GM18867 (cell line): ENCODE measurements around the gene TUBA3C.

ENCODE experiments used
- ATAC-seq: cut with Tn5 transposase; IDR thresholded peaks from one replicate; pipeline ENCODE4 v1.9.1; 2021; ENCODE audit warnings: mild to moderate bottlenecking, moderate library complexity; ENCODE audit not compliant: unreplicated experiment

Gene TUBA3C

DNA sequence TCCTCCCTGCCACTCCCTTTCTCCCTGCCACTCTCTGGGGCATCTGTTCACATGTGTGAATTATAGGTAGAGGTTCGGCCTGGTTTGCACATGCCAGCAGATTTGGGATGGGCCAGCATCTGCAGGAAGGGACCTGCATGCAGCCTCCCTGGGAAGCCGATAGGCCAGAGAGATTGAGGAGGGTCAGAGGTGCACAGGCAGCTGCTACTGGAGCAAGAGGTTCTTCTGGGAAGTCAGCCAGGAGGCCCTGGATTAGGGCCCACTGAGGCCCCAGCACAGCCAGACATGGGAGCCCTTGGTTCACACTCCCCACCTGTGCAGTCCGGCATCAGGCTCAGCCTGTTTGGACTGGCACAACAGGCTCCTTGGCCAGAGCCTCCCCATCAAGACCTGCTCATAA is 12.1 kb downstream of the TUBA3C start:
- ATAC-seq = no peak

DNA sequence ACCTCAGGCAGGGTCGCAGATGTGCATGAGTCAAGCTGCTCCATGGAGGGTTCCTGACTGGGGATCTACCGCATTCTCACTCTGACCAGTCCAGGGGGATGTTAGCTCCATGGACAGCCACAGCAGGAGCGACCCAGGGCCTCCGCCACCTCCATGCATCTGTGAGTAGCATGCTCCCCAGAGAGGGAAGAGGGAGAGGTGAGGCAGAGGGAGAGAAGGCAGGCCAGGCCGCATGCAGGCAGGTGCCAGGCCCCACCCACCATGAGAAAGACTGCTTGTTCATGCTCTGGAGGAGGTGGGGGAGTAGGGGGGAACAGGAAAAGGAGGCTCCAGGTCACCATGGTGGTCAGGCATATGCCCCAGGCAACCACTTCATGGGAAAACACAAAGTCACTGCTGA is 20.3 kb downstream of the TUBA3C start:
- ATAC-seq = no peak

DNA sequence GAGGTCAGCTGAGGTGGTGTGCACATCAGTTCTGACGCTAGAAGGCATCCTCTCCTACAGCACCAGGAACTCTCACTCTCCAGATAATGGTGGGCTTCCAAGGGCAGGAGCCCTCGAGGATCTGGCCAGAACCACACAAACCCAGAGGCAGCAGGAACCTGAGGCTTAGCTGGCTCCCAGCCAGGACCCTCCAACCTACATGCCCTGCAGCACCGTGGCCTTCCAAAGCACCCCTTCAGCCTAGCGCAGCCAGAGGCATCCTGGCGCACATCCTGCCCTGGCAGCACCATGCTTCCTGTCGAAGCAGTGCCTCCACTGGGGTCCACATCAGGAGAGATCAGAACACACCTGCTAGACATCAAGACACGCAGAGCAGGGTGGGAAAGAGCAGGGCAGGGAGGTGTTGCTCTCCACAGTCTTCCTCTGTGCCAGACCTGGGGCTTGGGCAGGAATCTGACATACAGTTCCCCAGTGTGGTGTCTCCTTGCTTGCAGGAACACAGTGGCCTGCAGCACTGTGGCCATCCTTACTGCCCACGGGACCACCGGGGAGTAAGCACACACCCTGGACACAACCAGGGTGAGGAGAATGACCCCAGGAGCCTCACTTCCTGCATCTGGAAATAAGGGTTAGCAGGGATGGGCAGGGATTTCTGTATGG is 21.7 kb downstream of the TUBA3C start:
- no peak for ATAC-seq

DNA sequence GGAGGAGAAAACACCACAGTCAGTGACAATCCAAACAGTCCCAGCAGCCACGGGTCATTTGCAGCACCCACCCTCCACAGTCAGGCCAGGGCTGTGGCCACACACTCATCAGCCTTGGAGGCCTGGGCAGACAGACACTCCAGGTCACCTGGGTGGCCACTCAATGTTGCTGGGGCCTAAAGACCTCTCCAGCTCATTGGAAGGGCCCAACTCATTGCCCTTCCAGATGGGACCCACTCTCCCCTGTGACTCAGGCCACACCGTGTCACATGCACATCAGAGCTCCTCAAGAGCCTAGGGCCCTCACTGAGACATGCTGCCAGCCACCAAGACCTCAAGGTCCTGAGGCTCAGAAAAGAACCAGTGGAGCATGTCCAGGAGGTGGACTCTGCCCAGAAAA is 22.4 kb downstream of the TUBA3C start:
- no peak for ATAC-seq

DNA sequence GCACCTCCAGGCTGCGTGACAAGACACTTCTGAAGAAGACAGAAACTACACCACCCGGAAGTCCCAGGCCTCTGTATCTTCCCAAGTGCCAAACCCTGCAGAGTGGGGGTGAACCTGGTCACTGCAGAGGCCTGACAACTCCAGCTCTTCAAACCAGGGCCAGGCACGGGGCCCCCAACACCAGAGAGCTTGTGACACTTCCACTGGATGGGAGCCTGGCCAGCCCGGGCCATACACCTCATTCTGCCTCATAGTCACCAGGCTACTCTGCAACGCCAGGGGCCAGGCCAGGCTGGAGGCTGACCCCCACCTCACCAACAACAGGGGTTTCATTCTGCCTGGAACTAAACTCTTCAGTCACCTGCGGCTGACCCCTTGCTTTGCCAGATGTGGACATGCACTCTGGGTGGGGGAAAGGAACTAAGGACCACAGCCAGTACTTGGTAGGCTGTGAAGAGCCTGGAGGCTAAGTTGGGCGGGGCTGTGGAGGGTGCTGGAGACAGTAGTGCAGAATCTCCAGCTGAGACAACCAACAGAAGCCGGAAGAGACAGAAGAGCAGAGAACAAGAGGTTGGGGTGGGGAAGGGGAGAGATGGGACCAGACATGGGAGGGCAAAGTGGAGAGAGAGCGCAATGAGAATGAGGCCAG is 23.0 kb downstream of the TUBA3C start:
- no peak for ATAC-seq

DNA sequence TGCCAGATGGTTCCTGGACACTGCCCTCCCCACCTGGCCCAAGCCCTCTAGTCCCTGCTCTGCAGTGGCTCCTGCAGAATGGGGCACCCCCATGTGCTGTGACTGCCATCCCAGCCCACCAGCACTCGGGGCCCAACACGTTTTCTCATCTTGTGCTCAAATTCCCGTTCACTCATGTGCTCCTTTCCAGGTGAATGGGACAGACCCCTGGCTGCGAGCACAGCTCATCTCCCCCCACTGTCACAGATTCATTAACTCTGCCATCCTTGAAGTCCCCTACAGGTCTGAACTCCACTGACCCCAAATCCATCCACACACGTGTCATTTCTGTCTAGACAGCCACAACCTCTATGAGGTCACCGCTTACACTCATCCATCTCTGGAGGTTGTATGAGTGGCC is 23.6 kb downstream of the TUBA3C start:
- ATAC-seq = no peak

DNA sequence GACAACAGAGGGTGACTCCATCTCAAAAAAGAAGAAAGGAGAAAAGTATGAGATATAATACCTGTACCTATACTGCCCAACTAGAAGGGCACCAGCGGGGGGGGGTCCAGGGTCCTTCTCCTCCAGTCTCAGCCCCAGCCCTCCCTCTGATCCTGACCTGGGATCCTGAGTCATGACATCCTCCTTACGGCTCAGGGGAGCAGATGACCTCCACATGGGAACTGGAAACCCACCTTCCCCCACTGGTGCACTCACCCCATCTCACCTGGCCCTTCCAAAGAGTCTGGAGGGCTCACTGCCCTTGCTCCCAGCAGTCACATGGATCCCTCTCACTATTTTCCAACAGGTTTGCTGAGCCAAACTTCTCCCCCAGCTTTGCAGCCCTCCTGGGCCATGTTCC is 24.2 kb downstream of the TUBA3C start:
- ATAC-seq = no peak

DNA sequence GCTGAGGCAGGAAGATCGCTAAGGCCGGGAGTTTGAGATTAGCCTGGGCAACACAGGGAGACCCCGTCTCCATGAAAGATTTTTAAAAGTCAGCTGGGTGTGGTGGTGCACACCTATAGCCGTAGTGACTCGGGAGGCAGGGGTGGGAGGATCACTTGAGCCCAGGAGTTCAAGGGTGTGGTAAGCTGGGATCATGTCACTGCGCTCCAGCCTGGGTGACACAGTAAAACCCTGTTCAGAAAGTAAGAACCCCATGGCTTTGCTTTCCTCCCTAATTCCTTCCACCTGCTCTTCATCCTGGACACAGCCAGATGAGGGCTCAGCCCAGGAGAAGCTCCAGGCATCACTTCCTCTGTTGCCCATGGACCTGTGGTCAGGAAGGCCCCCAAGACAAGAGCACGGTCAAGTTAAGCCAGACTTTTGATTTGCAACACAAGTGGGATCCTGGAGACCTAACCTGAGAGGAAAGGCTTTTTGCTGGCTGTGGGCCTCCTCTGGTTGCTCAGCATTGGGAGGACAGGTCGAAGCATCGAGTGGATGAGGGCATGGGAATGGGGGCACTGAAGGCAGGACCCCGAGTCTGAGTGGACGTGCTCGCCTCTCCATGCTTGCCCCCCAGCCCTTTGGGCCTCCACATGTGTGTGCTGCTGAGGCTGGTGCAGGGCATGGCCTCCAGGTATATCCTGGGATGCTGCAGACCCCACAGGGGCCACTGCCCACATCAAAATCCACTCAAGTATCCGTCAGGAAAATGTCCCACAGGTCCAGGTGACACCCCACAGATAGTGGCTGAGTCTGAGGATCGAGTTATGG is 25.4 kb downstream of the TUBA3C start:
- no peak for ATAC-seq

DNA sequence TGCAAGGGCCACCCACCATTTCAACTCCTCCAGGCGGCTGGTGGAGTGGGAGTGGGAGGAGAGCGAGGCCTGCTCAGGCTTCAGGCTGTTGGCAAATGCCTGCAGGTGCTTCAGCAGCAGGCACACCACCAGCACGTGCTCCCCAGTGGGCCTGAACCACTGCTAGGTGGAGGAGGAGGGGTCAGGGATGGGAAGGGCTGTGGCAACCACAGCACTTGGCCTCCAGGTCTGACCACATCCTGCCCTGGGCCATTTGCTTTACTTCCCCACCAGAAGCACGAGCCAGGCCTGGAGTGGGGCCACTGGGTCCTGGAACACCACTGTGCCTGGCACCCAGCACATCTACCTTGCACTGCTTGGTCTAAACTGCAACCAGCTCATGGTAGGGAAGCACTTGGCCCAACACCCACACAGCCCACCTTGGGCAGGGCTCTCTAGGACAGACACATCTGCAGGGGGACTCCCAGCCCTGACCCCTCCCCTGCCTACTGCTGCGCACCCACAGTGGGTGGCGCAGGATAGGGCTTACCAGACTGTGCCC is 26.2 kb downstream of the TUBA3C start:
- ATAC-seq = no peak

DNA sequence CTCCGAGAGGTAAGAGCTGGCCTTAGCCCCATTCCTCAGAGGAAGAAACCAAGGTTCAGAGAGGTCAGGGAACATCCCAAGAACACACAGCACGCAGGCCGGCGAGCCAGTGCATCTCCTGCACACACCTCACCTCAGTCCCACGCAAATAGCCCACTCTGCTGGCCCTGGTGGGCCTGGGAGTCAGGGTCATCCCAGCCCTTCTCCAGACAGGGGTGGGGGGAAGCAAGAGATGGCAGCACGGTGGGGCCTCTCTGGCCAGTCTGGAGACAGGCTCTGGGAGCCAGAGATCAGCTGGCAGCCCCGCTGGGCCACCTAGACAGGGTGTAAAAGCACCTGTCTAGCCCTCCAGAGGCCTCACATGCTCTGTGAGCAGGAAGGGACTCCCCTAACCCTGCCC is 26.8 kb downstream of the TUBA3C start:
- no peak for ATAC-seq

DNA sequence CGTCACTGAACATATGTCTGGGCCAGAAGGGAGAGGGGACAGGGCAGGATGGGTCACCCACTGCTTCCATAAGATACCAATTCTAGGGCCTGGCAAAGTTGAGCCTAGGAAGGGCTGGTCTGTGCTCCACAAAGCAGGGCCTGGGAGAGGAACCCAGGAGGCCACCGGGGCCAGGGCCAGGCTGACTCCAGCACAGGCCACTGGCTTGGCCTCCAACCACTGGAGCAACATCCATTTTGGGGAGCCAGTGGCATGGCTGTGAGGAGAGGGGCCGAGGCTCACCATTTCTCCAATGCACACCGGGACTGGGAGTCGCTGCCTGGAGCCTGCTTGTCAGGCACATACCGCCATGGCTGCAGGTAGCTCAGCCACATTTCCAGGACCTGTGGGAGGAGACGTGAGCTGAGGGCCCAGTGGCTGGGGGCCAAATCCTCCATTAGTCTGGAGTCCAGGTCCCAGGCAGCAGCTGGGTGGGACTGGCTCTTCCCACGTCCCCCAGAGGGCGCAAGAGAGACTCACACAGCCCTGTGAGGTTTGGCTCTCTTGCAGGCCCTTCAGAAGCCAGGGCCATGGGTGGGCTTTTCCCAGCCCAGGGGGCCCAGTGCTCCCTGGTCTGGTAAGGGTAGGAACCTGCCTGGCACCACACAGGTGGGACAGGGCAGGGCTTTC is 27.7 kb downstream of the TUBA3C start:
- ATAC-seq = peak; percentile 54

DNA sequence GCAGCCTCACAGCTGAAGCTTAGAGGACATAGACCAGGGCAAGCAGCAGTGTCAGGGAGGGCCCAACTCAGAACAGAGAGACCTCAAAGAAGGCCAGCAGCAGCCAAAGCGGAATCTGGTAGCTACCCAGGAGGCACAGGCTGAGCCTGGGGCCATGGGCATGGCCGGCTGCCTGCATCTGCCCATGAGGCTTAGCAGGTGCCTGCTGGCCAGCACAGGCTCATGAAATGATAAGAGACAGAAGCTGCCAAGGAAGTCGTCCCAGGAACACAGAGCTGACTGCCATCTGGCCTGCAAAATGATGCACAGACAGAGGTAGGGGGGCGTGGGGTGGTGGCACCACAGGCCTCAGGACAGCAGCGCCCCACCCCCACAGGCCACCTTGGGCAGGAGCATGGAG is 29.2 kb downstream of the TUBA3C start:
- no peak for ATAC-seq

DNA sequence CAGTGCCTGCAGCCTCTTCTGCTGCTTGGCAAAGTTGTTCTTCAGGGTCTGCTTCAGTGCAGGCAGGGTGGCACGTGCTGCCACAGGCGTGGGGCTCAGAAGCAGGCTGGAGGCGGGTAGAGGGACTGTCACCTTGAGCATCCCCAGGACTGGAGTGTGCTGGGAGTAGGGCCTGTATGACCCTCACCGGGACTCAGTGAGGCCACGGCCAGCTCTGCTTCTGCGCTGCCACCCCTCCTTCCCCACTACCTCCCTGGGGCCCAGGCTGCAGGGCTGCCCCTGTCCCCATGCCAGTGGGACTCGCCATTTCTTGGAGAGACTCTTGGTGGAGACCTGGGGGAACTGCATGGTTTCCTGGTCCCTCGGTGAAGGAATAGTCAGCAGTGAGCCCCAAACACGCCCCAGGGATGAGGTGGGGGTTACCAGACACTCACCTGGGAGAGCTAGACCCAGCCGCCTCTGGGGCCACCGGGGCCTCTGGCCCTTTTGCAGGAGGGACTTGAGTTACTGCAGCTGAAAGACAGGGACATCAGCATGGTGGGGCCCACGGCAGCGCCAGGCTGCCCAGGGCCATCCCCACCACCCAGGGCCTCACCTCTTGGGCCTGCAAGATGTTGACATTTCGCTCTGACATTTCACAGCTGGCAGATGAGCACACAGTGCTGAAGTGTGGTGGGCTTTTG is 29.9 kb downstream of the TUBA3C start:
- no peak for ATAC-seq

DNA sequence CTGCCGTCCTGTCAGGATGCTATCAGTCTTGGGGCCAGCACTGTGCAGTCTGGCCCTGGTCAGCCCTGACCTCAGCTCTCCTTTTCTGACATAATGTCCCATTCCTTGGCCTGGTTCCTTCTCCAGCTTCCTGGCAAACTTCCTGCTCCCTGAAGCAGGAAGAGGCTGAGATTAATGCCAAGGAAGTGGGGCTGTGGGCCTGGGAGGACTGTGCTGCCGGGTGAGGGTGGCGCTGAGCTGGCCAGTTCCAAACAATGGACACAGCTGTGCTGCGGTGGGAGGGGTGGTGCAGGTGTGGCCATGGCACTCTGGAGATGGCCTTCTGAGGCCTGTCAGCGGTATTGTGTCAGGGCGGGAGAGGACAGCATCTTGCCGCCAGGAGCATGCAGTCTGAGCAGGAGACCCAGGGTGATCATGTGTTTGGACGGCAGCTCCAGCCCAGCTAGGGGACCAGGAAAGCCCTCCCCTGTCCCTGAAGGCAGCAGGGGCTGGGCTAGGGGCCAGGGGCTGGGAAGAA is 30.9 kb downstream of the TUBA3C start:
- ATAC-seq = no peak

DNA sequence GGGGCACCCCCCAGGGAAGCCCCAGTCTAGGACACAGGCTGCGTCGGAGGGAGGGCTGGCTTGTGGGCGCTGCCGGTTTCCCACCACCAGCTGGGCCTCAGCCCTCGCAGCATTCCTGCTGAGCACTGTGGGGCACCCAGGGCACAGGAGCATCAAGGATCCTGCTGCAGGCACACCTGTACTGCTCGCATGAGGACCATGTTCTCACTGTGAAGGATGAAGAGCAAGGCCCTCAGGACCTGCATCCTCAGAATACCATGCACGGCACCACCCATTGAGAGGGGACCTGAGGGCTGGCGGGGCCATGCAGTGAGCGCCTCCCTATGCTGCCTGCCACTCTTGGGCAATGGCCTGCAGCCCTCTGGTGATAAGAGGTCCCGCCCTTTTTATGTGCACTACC is 31.4 kb downstream of the TUBA3C start:
- ATAC-seq = no peak

DNA sequence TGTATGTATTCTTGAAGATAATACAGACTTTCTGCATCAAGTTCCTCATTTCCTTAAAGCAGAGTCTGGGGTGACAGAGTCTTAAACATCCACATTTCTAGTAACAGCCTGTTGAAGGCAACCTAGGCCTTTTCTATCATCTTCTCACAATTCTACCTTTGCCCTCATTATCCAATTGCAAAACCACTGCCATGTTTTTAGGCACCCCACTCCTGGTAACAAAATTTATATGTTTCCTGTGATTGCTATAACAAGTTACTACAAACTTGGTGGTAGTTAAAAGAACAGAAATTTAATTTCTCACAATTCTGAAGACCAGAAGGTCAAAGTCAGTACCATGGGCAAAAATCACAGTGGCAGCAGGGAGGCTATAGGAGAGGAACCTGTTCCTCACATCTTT is 33.1 kb downstream of the TUBA3C start:
- no peak for ATAC-seq
